ENCODE measurements around the gene SEL1L.

DNA sequence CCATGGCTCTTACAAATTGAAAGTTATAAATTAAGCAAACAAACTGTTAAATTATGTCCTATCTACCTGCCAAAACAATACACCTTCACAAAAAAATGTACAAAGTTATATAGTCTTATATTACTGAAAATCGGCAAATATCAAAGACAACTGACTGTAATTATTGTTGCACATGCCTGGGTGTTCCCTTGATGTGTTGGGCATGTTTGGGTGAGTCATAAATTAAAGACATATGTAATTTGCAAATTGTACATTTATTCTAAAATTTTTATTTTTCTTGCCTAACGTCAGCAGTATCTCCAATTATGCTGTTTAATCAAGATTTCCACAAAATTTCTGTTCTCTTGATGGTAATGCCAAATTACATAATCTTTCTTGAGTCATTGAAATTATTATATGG is 22.0 kb upstream of the SEL1L start:
- TF ChIP-seq, protein P1, sequence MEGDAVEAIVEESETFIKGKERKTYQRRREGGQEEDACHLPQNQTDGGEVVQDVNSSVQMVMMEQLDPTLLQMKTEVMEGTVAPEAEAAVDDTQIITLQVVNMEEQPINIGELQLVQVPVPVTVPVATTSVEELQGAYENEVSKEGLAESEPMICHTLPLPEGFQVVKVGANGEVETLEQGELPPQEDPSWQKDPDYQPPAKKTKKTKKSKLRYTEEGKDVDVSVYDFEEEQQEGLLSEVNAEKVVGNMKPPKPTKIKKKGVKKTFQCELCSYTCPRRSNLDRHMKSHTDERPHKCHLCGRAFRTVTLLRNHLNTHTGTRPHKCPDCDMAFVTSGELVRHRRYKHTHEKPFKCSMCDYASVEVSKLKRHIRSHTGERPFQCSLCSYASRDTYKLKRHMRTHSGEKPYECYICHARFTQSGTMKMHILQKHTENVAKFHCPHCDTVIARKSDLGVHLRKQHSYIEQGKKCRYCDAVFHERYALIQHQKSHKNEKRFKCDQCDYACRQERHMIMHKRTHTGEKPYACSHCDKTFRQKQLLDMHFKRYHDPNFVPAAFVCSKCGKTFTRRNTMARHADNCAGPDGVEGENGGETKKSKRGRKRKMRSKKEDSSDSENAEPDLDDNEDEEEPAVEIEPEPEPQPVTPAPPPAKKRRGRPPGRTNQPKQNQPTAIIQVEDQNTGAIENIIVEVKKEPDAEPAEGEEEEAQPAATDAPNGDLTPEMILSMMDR (IDR thresholded peaks at IDR 0.05): no peak
- TF ChIP-seq EZH2phosphoT487 (IDR thresholded peaks at IDR 0.05; ENCODE audit: borderline replicate concordance, low read depth) (no peak), RAD21 (IDR thresholded peaks at IDR 0.05; ENCODE audit: low read length) (no peak), POLR2AphosphoS5 (IDR thresholded peaks at IDR 0.05; ENCODE audit: low read depth, low read length) (no peak), MXI1 (IDR thresholded peaks at IDR 0.05; ENCODE audit: low read depth, low read length) (no peak), CHD2 (IDR thresholded peaks at IDR 0.05; ENCODE audit: low read length, partially characterized antibody) (no peak), FOXJ3 (CRISPR knock-in tag; IDR thresholded peaks at IDR 0.05) (no peak), YY1 (IDR thresholded peaks at IDR 0.05; ENCODE audit: low read depth) (no peak)

Measured in SK-N-SH (cell line).